Measurements from ENCODE around the gene TPO.

- TF ChIP-seq CTCF (conservative IDR thresholded peaks at IDR 0.05 in 1 of 2, IDR thresholded peaks at IDR 0.05 in 1 of 2; ENCODE audit: extremely low read depth in 1 of 2, insufficient read depth in 1 of 2, low read depth in 1 of 2, low read length in 2 of 2) (no peak), EZH2 (IDR thresholded peaks at IDR 0.05; ENCODE audit: borderline replicate concordance, low read length) (no peak)
These were observed 73.4 kb downstream of the TPO start for GRCh38 chr2:1486670-1487069.

Data from mammary epithelial cell (primary cell).